ENCODE data around the gene PDE4D. TPM values are rescaled to one million over a fixed set of nuclear protein-coding genes. Genes with fewer than 3 reads are reported as not detected.
A peak's percentile ranks its signal among the peaks of the same experiment; 100 is the strongest.

The PDE4D gene
- total and polyA plus RNA-seq, 2 of the 4 experiments (the other 2 are of a cell fraction): 1.4 to 7.9 TPM

DNA sequence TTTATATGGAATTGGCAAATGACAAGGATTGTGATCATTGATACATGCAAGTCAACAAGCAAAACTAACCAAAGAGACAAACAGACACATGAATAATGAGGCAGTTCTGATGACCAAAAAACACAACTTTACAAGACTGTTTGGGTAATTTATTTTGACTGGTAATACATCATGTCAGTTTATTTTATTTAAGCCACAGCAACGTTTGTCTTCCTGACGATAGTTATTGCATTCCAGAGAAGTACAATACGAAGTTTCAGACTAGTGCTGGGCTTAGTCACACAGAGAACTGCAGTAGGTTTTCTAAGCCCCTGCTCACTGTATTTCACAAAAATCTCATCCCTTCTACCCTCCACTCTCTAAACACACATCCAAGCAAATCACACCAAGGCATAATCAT is 796.4 kb downstream of the PDE4D start:
- H3K4me2 ChIP-seq (ENCODE audit: low read depth, low read length): peak overlapping the region; percentile 75; the same call in 1 of the 2 replicates
- peak; percentile 53 for ATAC-seq (ENCODE audit: low read depth)

More for the DNA sequence above, 796.4 kb downstream of the PDE4D start:
- Histone ChIP-seq H3K18ac (ENCODE audit: low read depth, low read length) (peak overlapping the region; percentile 96; the same call in 1 of the 2 replicates), H3K9me1 (ENCODE audit: insufficient read depth, low read length) (peaks cover 2% of the 10 kb centered on the region; the same call in 1 of the 2 replicates), H3K4me1 (ENCODE audit: control insufficient read depth, insufficient read depth, low read length) (peaks cover 7% of the 10 kb centered on the region), H3K4ac (ENCODE audit: low read depth, low read length) (no peak overlapping the region; the same call in 1 of the 2 replicates), H3K36me3 (ENCODE audit: control insufficient read depth, insufficient read depth, low read length) (no peaks in the 10 kb centered on the region), H3K23ac (ENCODE audit: low read depth, low read length) (no peak overlapping the region), H2BK20ac (ENCODE audit: low read depth, low read length) (0 out of 2 replicates have a peak overlapping the region, but pooled peaks have one; percentile 38), H2AK9ac (replicated peaks; ENCODE audit: low read depth, low read length, poor library complexity) (no peak overlapping the region), H3K4me3 (ENCODE audit: insufficient read depth, low read depth, low read length) (no peak overlapping the region), H2AK5ac (ENCODE audit: low read depth, low read length) (no peak overlapping the region), H3K27me3 (ENCODE audit: control insufficient read depth, insufficient read depth, low read length) (no peaks in the 10 kb centered on the region), H3K56ac (ENCODE audit: extremely low read depth, insufficient read depth, low read length) (no peak overlapping the region), H4K20me1 (ENCODE audit: insufficient read depth, low read length) (no peaks in the 10 kb centered on the region), H2BK120ac (ENCODE audit: low read depth, low read length) (peak overlapping the region; percentile 61), H3K14ac (replicated peaks; ENCODE audit: low read depth, low read length) (no peak overlapping the region), H3K9me3 (ENCODE audit: control insufficient read depth, insufficient read depth, low read length) (no peaks in the 10 kb centered on the region), H4K8ac (ENCODE audit: low read depth in 2 of 2, low read length in 2 of 2) (peak overlapping the region in 1 of 2 experiments; percentile 49; a peak in 1 of 4 replicates), H4K5ac (ENCODE audit: low read depth, low read length) (no peak overlapping the region), H3K79me1 (ENCODE audit: low read depth in 1 of 2, low read length in 2 of 2) (no peaks in the 10 kb centered on the region), H2BK15ac (ENCODE audit: low read depth, low read length) (peak overlapping the region; percentile 5; the same call in 1 of the 3 replicates), H4K91ac (ENCODE audit: insufficient read depth, low read depth, low read length) (no peak overlapping the region), H3K9ac (ENCODE audit: low read depth, low read length) (peak overlapping the region; percentile 54; the same call in 1 of the 2 replicates), H2BK5ac (ENCODE audit: low read depth, low read length, poor library complexity, severe bottlenecking) (peak overlapping the region; percentile 85), H3K27ac (ENCODE audit: insufficient read depth, low read length) (no peak overlapping the region), H2AFZ (replicated peaks; ENCODE audit: low read length, poor library complexity) (no peak overlapping the region)
- CTCF ChIA-PET: no interaction called here
- BruUV-seq (replicated peaks): no TSS peak
- intact Hi-C loops (cut with micrococcal nuclease) (loop anchor here (5.0 kb wide), 1 partner anchor 75 kb away; no protein-coding TSS in a partner anchor), dilution Hi-C loops (cut with HindIII; ENCODE audit: low sequenced_read_pairs, unreplicated experiment) (no loop called here), in situ Hi-C loops (cut with MboI; ENCODE audit: low sequenced_read_pairs) (no loop called here)
- 0% methylated on average over 1 of the region's 3 CpGs; no CpG with 5 or more reads in 1 of the 2 experiments for WGBS, 2 experiments (ENCODE audit: extremely low coverage in 2 of 2, insufficient read length in 1 of 2)
- POLR2A ChIA-PET (ENCODE audit: unreplicated experiment): no interaction called here
- DNase-seq: peak; percentile 83
- TF ChIP-seq MAZ (IDR thresholded peaks at IDR 0.05; ENCODE audit: borderline replicate concordance, low read depth, low read length) (no peak), FOS (IDR thresholded peaks at IDR 0.05; ENCODE audit: low read depth, low read length) (peak; percentile 13; the same call in 1 of the 2 replicates)

Data from IMR-90 (cell line).